ENCODE results near the gene GRB10. TPM values are rescaled to one million over a fixed set of nuclear protein-coding genes. Genes with fewer than 3 reads are reported as not detected.
A peak's percentile ranks its signal among the peaks of the same experiment; 100 is the strongest.

Gene GRB10
- total and polyA plus RNA-seq, 4 donors: 10.7 to 53.1 (median 17.5) TPM

DNA sequence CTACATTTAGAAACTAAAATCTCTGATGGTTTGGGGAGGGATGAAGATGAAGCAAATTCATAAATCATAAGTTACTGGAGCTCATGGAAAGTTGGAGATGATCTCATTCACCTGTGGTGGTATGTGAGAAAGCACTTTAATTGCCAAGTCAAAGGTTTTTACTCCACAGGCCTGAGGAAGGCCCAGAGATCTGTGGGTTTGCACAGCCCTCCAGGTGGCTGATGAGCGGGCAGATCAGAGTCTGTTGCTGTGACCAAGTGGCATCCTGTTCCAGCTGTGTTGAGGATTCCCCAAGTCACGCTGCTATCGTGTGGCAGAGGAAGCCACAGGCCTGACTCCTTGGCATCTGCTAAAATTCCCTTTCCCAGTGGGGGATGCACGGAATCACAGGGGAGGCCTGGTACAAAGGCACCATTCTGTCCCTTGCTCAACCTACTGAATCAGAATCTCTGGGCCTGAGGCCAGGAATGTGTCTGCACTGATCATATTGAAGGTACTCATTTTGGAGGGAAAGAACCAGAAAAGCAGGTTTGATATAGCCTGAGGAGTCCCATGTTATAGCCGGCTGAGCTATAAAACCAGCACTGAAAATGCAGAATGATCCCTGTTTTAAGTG, 197.8 kb downstream of the GRB10 start:
- Histone ChIP-seq H3K9ac (ENCODE audit: low read depth in 1 of 2, low read length in 2 of 2) (no peak overlapping the region), H3K9me3 (ENCODE audit: control insufficient read depth in 4 of 4, low read length in 3 of 4) (peaks cover 0 to 4% (median 1%) of the 10 kb centered on the region in 4 donors), H3K36me3 (ENCODE audit: control insufficient read depth in 4 of 4, insufficient read depth in 3 of 4, low read depth in 1 of 4, low read length in 3 of 4) (no peaks in the 10 kb centered on the region), H3K27ac (ENCODE audit: low read depth in 1 of 2, low read length in 2 of 2) (no peak overlapping the region), H3K4me3 (ENCODE audit: low read depth in 1 of 3, low read length in 3 of 3) (no peak overlapping the region), H3K4me1 (ENCODE audit: control insufficient read depth in 4 of 4, insufficient read depth in 4 of 4, low read length in 3 of 4) (peaks cover 0 to 5% (median 2%) of the 10 kb centered on the region in 4 donors), H3K27me3 (ENCODE audit: control insufficient read depth in 4 of 4, insufficient read depth in 4 of 4, low read length in 3 of 4) (no peaks in the 10 kb centered on the region)
- TF ChIP-seq, protein P1, sequence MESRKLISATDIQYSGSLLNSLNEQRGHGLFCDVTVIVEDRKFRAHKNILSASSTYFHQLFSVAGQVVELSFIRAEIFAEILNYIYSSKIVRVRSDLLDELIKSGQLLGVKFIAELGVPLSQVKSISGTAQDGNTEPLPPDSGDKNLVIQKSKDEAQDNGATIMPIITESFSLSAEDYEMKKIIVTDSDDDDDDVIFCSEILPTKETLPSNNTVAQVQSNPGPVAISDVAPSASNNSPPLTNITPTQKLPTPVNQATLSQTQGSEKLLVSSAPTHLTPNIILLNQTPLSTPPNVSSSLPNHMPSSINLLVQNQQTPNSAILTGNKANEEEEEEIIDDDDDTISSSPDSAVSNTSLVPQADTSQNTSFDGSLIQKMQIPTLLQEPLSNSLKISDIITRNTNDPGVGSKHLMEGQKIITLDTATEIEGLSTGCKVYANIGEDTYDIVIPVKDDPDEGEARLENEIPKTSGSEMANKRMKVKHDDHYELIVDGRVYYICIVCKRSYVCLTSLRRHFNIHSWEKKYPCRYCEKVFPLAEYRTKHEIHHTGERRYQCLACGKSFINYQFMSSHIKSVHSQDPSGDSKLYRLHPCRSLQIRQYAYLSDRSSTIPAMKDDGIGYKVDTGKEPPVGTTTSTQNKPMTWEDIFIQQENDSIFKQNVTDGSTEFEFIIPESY (IDR thresholded peaks at IDR 0.05): no peak
- no peak for TF ChIP-seq GABPA (IDR thresholded peaks at IDR 0.05 in 1 of 2, conservative IDR thresholded peaks at IDR 0.05 in 1 of 2)
- no peak for TF ChIP-seq SP1 (IDR thresholded peaks at IDR 0.05)
- TF ChIP-seq, protein P2, sequence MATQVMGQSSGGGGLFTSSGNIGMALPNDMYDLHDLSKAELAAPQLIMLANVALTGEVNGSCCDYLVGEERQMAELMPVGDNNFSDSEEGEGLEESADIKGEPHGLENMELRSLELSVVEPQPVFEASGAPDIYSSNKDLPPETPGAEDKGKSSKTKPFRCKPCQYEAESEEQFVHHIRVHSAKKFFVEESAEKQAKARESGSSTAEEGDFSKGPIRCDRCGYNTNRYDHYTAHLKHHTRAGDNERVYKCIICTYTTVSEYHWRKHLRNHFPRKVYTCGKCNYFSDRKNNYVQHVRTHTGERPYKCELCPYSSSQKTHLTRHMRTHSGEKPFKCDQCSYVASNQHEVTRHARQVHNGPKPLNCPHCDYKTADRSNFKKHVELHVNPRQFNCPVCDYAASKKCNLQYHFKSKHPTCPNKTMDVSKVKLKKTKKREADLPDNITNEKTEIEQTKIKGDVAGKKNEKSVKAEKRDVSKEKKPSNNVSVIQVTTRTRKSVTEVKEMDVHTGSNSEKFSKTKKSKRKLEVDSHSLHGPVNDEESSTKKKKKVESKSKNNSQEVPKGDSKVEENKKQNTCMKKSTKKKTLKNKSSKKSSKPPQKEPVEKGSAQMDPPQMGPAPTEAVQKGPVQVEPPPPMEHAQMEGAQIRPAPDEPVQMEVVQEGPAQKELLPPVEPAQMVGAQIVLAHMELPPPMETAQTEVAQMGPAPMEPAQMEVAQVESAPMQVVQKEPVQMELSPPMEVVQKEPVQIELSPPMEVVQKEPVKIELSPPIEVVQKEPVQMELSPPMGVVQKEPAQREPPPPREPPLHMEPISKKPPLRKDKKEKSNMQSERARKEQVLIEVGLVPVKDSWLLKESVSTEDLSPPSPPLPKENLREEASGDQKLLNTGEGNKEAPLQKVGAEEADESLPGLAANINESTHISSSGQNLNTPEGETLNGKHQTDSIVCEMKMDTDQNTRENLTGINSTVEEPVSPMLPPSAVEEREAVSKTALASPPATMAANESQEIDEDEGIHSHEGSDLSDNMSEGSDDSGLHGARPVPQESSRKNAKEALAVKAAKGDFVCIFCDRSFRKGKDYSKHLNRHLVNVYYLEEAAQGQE (IDR thresholded peaks at IDR 0.05): no peak
- TF ChIP-seq, protein P3, sequence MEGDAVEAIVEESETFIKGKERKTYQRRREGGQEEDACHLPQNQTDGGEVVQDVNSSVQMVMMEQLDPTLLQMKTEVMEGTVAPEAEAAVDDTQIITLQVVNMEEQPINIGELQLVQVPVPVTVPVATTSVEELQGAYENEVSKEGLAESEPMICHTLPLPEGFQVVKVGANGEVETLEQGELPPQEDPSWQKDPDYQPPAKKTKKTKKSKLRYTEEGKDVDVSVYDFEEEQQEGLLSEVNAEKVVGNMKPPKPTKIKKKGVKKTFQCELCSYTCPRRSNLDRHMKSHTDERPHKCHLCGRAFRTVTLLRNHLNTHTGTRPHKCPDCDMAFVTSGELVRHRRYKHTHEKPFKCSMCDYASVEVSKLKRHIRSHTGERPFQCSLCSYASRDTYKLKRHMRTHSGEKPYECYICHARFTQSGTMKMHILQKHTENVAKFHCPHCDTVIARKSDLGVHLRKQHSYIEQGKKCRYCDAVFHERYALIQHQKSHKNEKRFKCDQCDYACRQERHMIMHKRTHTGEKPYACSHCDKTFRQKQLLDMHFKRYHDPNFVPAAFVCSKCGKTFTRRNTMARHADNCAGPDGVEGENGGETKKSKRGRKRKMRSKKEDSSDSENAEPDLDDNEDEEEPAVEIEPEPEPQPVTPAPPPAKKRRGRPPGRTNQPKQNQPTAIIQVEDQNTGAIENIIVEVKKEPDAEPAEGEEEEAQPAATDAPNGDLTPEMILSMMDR (IDR thresholded peaks at IDR 0.05; ENCODE audit: low read depth, low read length, missing input control): no peak
- TF ChIP-seq FOXA2 (IDR thresholded peaks at IDR 0.05): no peak
- TF ChIP-seq YY1 (IDR thresholded peaks at IDR 0.05): no peak
- DNase-seq (ENCODE audit: low spot score): no peak
- WGBS: 89% methylated on average over 5 of the region's 5 CpGs

DNA sequence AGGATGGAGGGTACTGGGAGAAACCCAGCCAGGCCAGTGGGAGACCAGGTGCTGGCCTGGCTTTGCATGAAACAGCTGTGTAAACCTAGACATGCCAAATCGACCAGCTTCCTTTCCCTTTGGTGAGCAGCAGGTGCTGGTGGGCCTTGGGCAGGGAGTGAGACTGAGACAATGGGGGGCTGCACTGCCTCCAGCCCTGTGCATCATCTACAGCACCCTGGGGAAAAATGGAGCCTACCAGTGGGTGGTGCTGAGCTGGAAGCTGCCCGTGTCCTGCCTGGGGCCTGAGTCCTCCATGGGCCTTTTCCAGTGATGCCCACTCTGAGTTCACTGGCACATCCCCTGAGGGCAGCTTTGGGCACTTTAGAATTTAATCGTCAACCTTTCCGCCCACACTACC, 198.3 kb downstream of the GRB10 start:
- Histone ChIP-seq H3K9me3 (ENCODE audit: control insufficient read depth in 4 of 4, low read length in 3 of 4) (peaks cover 0 to 4% (median 1%) of the 10 kb centered on the region in 4 donors), H3K27ac (ENCODE audit: low read depth in 1 of 2, low read length in 2 of 2) (no peak overlapping the region), H3K4me3 (ENCODE audit: low read depth in 1 of 3, low read length in 3 of 3) (peak overlapping the region in 1 of 3 donors; percentile 18), H3K27me3 (ENCODE audit: control insufficient read depth in 4 of 4, insufficient read depth in 4 of 4, low read length in 3 of 4) (no peaks in the 10 kb centered on the region), H3K36me3 (ENCODE audit: control insufficient read depth in 4 of 4, insufficient read depth in 3 of 4, low read depth in 1 of 4, low read length in 3 of 4) (no peaks in the 10 kb centered on the region), H3K4me1 (ENCODE audit: control insufficient read depth in 4 of 4, insufficient read depth in 4 of 4, low read length in 3 of 4) (peaks cover 0 to 7% (median 3%) of the 10 kb centered on the region in 4 donors), H3K9ac (ENCODE audit: low read depth in 1 of 2, low read length in 2 of 2) (no peak overlapping the region)
- DNase-seq (ENCODE audit: low spot score): no peak
- 94% methylated on average over 4 of the region's 4 CpGs for WGBS
- TF ChIP-seq, protein P4, sequence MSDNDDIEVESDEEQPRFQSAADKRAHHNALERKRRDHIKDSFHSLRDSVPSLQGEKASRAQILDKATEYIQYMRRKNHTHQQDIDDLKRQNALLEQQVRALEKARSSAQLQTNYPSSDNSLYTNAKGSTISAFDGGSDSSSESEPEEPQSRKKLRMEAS (IDR thresholded peaks at IDR 0.05): no peak
- no peak for TF ChIP-seq GABPA (IDR thresholded peaks at IDR 0.05 in 1 of 2, conservative IDR thresholded peaks at IDR 0.05 in 1 of 2)
- no peak for TF ChIP-seq SP1 (IDR thresholded peaks at IDR 0.05)
- no peak for TF ChIP-seq HNF4G (IDR thresholded peaks at IDR 0.05)
- TF ChIP-seq, protein P3 (IDR thresholded peaks at IDR 0.05; ENCODE audit: low read depth, low read length, missing input control): no peak
- TF ChIP-seq FOXA1 (IDR thresholded peaks at IDR 0.05): no peak
- no peak for TF ChIP-seq NR2F2 (IDR thresholded peaks at IDR 0.05)
- TF ChIP-seq, protein P2 (IDR thresholded peaks at IDR 0.05): no peak
- TF ChIP-seq, protein P1 (IDR thresholded peaks at IDR 0.05): no peak
- TF ChIP-seq FOXA2 (IDR thresholded peaks at IDR 0.05): no peak
- TF ChIP-seq EGR1 (IDR thresholded peaks at IDR 0.05; ENCODE audit: low read depth in 2 of 2): no peak
- no peak for TF ChIP-seq HNF4A (conservative IDR thresholded peaks at IDR 0.05)
- TF ChIP-seq JUND (IDR thresholded peaks at IDR 0.05): no peak
